GM12801 (cell line): ENCODE data around the gene CFAP126.

Experiments
- CTCF ChIP-seq: IDR thresholded peaks from one replicate; pipeline ENCODE4 v1.5.1; 2011; ENCODE audit warnings: control low read depth; ENCODE audit not compliant: insufficient read length; ENCODE audit errors: extremely low read depth

The CFAP126 gene

DNA sequence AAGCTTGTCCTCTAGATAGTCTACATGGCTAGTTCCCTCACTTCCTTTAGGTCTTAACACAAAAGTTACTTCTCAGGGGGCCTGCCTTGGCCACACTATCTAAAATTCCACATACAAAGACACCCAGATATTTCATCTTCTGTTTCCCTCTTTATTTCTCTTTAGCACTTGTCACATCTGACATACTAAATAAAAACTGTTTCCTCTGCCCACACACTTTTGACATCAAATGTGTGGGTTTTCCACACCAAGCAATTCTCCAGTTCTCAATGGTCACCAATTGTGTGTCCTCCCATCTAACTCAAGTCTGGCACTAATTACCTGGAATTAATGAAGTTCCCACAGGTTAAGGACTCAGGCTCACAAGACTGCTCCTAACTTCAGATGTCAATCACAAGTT is 25.5 kb upstream of the CFAP126 start:
- no peak for TF ChIP-seq CTCF

DNA sequence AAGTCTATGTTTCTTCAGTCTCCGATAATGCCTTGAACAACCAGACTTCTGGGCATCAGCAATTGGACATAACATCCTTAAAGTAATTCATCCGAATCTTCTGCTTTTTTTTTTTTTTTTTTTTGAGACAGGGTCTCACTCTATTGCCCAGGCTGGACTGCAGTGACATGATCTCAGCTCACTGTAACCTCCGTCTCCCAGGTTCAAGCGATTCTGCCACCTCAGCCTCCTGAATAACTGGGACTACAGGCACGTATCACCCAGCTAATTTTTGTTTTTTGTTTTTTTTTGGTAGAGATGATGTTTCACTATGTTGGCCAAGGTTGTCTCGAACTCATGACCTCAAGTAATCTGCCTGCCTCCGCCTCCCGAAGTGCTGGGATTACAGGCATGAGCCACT is 23.9 kb upstream of the CFAP126 start:
- no peak for TF ChIP-seq CTCF

- no peak for TF ChIP-seq CTCF
These were observed 22.8 kb upstream of the CFAP126 start for GRCh38 chr1:161390559-161390858.

GRCh38 chr1:161389691-161390558 is 22.2 kb upstream of the CFAP126 start:
- TF ChIP-seq CTCF, result no peak

GRCh38 chr1:161388639-161389038 is 21.0 kb upstream of the CFAP126 start:
- TF ChIP-seq CTCF, result no peak

DNA sequence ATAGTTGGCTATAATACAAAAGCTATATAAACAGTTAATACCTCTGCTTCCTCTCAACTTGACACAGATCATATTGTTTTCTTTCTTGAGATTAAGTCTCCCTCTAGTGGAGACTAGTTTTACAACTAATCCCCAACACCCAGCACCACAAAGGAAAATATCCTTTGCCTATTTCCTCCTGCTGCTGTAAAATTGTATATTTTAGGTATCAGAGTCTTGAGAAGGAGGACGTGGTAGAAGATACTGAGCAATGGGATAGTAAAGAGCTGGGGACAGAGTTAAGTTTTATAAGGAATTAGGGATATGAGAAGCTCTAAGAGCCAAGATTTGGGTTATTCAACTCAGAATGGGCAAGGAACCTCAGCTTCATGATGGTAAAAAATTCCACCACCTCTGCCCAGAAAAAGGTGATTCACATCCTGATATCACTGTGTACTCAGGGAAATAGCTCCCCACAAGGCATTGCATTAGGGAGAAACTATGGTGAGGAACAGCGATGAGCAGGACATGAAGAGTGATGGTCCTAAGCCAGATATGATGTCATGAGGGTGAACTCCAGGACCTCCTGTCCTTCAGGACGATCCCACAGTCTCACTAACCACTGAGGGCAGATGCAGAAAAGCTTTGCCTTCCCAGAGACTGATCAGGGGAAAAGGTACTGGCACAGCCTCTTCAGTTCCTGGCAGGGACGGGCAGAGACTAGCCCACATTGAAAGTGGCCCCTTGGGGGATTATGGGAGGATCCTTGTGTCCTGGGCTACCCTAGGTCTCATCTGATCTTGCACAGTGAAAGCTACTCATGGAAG is 14.7 kb upstream of the CFAP126 start:
- no peak for TF ChIP-seq CTCF

DNA sequence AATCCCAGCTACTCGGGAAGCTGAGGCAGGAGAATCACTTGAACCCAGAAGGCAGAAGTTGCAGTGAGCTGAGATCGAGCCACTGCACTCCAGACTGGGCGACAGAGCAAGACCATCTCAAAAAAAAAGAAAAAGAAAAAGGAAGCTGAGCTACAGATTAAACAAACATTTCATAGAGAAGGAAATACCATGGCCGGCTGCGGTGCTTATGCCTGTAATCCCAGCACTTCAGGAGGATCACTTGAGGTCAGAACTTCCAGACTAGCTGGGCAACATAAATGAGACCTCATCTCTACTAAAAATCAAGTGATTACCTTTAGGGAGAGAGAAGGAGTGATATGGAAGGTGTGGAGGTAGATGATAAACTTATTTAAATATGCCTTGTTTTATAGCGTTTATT is 14.0 kb upstream of the CFAP126 start:
- no peak for TF ChIP-seq CTCF
